HG03520 (cell line): ENCODE data around the gene UBL3.
A peak's percentile ranks its signal among the peaks of the same experiment; 100 is the strongest.

Source experiments
- ATAC-seq: cut with Tn5 transposase; IDR thresholded peaks from one replicate; pipeline ENCODE4 v1.9.1; 2021; ENCODE audit warnings: mild to moderate bottlenecking, moderate library complexity; ENCODE audit not compliant: unreplicated experiment

Gene UBL3

GRCh38 chr13:29761160-29761559, 89.3 kb downstream of the UBL3 start:
- ATAC-seq = no peak

- ATAC-seq = no peak
Measured at GRCh38 chr13:29760544-29760943, 89.9 kb downstream of the UBL3 start.

GRCh38 chr13:29758531-29759114, 91.8 kb downstream of the UBL3 start:
- peak; percentile 90 for ATAC-seq

DNA sequence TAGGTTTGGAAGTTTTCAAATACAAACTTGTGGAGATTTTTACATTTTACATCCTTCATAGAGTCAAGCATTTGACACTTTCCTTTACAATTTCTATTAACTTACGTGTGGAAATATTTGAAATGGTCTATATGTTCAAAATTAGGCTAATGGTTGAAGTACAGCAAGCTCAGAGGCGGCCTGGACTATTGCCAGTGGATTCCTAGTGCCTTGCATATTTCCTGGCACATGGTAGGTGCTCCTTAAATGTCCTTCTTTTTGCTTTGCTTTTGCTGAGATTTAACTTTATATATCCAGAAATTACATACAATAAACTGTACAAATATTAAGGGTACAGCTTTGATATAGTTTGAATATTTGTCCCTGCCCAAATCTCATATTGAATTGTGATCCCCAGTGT, 93.9 kb downstream of the UBL3 start:
- no peak for ATAC-seq

GRCh38 chr13:29754473-29754806, 96.0 kb downstream of the UBL3 start:
- ATAC-seq = no peak

DNA sequence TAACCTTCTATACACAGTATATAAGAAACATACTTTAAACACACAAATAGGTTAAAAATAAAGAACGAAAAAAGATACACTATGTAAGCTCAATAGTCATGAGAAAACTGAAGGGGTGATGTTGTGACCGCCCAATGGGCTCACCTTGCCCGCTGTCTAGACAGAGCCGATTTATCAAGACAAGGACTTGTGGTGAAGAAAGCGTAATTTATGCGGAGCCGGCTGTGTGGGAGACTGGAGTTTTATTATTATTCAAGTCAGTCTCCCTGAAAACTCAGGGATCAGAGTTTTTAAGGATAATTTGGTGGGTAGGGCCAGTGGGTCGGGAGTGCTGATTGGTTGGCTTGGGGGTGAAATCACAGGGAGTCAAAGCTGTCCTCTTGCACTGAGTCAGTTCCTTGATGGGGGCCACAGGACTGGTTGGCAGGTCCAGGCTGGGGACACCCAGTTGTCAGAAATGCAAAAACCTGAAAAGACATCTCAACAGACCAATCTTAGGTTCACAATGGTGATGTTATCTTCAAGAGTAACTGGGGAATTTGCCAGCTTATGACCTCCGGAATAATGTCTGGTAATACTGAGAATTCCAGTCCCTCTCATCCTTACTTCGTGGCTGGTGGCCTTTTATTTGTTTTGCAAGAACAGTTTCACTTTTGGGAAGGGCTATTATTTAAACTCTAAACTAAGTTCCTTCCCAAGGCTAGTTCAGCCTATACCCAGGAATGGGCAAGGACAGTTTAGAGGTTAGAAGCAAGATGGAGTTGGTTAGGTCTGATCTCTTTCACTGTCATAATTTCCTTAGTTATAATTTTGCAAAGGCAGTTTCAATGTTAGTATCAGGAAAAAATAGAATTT, 96.6 kb downstream of the UBL3 start:
- no peak for ATAC-seq

- ATAC-seq = no peak
Measured at GRCh38 chr13:29752175-29752574, 98.2 kb downstream of the UBL3 start.

GRCh38 chr13:29750183-29750530, 100.3 kb downstream of the UBL3 start:
- ATAC-seq = no peak

DNA sequence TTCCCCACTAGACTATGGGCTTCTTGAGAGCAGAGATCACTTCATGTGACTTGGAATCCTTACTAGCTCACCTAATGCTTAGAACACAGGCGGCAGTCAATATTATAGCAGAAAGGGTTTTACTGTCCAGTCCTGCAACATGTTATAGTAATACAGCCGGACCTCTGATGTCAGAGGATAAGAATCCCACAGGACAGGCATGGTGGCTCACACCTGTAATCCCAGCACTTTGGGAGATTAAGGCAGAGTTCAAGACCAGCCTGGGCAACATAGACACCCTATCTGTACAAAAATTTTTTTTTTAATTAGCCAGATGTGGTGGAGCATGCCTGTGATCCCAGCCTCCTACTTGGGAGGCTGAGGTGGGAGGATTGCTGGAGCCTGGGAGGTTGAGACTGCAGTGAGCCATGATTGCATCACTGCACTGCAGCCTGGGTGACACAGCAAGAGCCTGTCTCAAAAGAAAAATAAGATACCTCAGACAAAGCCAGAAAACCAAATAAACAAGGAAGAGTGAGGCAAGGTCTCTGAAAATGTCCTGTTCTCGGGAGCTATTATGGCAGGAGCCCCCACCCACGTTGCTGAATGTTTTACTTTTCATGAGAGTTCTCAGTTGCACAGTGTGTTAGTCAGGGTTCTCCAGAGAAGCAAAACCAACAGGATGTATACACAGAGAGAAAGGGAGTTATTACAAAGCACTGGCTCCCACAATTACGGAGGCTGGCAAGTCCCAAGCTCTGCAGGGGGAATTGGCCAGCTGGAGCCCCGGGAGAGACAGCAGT, 100.8 kb downstream of the UBL3 start:
- no peak for ATAC-seq

GRCh38 chr13:29748097-29748496, 102.3 kb downstream of the UBL3 start:
- no peak for ATAC-seq

GRCh38 chr13:29746148-29746677, 104.2 kb downstream of the UBL3 start:
- ATAC-seq = no peak

GRCh38 chr13:29745704-29746103, 104.7 kb downstream of the UBL3 start:
- no peak for ATAC-seq

DNA sequence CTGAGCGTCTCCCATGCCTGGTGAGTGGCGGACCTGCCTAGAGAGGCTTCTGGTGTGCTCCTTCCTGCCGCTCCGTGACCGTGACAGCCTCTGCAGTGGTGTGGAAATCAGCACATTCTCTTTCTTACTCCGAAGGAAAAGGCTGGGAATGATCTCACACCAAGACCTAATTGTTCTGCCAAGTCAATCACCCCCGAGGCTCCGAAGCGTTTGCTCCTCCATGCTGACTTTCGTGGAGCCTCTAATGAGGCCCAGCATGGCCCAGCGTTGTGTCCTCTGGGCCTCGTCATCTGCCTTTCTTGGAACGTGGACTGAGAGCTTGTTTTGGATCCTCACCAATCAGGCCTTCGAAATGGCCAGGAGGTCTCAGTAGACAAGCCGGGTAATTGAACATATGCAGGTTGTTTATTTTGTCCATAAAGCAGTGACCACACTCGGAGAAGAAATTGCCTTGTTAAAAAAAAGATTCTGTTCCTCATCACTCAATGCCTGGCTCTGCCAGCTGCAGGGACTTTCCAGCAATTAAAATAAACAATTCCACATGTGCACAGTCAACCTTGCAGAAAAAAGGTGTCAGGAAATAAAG, 107.1 kb downstream of the UBL3 start:
- ATAC-seq = no peak

GRCh38 chr13:29740961-29741360, 109.5 kb downstream of the UBL3 start:
- ATAC-seq = no peak

- ATAC-seq = no peak
Measured at GRCh38 chr13:29737061-29737460, 113.4 kb downstream of the UBL3 start.

GRCh38 chr13:29733147-29733611, 117.2 kb downstream of the UBL3 start:
- ATAC-seq = no peak

DNA sequence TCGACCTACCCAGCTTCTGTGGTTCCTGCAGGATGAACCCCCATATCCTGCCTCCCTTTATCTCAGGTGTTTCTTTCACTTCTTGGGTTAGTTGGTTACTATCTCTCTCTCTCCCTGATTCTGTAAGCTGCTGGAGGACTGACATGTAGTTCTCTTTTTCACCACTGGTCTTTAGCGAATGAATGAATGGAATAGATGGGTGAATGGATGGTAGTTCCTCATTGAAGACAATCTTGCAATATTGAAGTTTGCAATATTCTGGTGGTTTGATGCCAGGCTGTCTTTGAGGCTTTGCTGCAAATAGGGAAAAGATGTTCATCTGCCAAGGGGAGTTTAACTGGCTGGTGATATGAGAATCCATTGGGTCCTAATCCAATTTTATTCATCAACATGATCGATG, 120.2 kb downstream of the UBL3 start:
- ATAC-seq = no peak

DNA sequence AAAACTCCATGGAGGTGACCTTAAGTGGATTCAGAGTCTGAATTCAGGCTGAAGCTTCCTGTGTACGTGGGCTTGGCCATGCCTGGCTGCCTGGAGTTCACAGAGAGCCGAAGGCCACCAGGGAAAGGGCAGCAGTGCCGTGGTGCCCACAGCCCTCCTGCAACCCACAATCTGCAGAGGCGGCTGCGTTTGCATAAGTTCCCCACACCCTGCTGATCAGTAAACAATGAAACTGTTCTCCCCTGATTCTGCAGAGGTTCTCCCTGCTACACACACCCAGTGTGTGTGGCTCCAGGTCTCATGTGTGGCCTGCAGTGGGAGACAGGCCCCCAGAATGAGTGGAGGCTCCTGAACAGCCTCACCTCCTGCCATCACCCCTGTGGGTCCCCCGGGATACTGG, 128.0 kb downstream of the UBL3 start:
- no peak for ATAC-seq

GRCh38 chr13:29721766-29722165, 128.7 kb downstream of the UBL3 start:
- ATAC-seq = no peak

GRCh38 chr13:29718694-29719093, 131.7 kb downstream of the UBL3 start:
- ATAC-seq = no peak

DNA sequence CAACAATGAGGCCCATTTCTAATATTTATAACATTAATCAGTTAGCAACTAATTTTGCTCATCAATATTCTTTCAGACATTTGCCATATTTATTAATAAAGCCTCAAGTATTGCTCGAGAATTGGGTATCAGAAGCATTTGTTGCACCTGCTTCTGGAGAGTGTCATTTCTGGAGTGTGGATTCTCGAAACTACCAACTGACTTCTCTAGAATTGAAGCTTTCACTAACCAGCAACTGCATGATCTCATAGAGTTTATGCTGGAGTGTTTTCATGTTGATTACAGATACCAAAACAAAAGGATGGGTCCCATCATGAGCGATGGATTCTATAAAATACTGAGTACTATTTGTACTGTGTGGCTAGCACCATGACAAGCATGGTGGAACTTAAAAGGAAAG, 133.9 kb downstream of the UBL3 start:
- ATAC-seq = no peak
